PC-9 (cell line): ENCODE results near the gene SLC38A8. TPM values are rescaled to one million over a fixed set of nuclear protein-coding genes. Genes with fewer than 3 reads are reported as not detected.

Experiments used
- BruUV-seq: library from RNA; stranded (reverse); fragments of 400-500 nt; replicated peaks from 2 replicates; lab custom pipeline; 2021; lab: Mats Ljungman, UMichigan
- CTCF ChIA-PET: fragments of 300-600 bp; sonication (Branson Sonifier 250); formaldehyde crosslinking; loops from one replicate; lab custom pipeline; 2022; ENCODE audit warnings: antibody characterized with exemption; lab: Charles Lee
- POLR2A ChIA-PET: fragments of 300-600 bp; sonication (Branson Sonifier 250); formaldehyde crosslinking; loops from one replicate; lab custom pipeline; 2022; ENCODE audit warnings: antibody characterized with exemption; ENCODE audit not compliant: unreplicated experiment; lab: Charles Lee
- DNase-seq, 2 experiments: peaks; one replicate each; pipeline versions ENCODE4 v3.0.0 to v3.0.0-alpha.2; 2015 to 2022; ENCODE audit warnings: mixed read lengths in 1 of 2
- H2AFZ ChIP-seq: fragments of 200-600 bp; sonication (generic); 2 replicates; pipeline ENCODE4 v1.8.1; 2017; ENCODE audit warnings: antibody characterized with exemption
- H3F3A ChIP-seq: fragments of 200-600 bp; sonication (generic); 2 replicates; pipeline ENCODE4 v1.8.1; 2017; ENCODE audit warnings: antibody characterized with exemption, mild to moderate bottlenecking, low read depth; ENCODE audit not compliant: insufficient read depth
- H3K27ac ChIP-seq: fragments of 200-600 bp; sonication (generic); 2 replicates; pipeline ENCODE4 v1.6.1; 2016; ENCODE audit warnings: mixed run types
- H3K27me3 ChIP-seq: fragments of 200-600 bp; sonication (generic); 2 replicates; pipeline ENCODE4 v1.6.1; 2016; ENCODE audit warnings: low read depth, mixed run types; ENCODE audit not compliant: insufficient read depth
- H3K36me3 ChIP-seq: fragments of 200-600 bp; sonication (generic); 2 replicates; pipeline ENCODE4 v1.6.1; 2016; ENCODE audit warnings: low read depth, mixed run types
- H3K4me1 ChIP-seq: fragments of 200-600 bp; sonication (generic); replicated peaks from 2 replicates; pipeline ENCODE4 v1.6.1; 2016; ENCODE audit warnings: mixed run types; ENCODE audit not compliant: insufficient read depth
- H3K4me2 ChIP-seq: fragments of 200-600 bp; sonication (generic); 2 replicates; pipeline ENCODE4 v1.6.1; 2017; ENCODE audit warnings: mixed run types
- H3K4me3 ChIP-seq: fragments of 200-600 bp; sonication (generic); 2 replicates; pipeline ENCODE4 v1.6.1; 2016; ENCODE audit warnings: mixed run types
- H3K79me2 ChIP-seq: fragments of 200-600 bp; sonication (generic); 2 replicates; pipeline ENCODE4 v1.6.1; 2017; ENCODE audit warnings: low read depth, mixed run types
- H3K9me2 ChIP-seq: fragments of 200-600 bp; sonication (generic); 2 replicates; pipeline ENCODE4 v1.8.1; 2017; ENCODE audit warnings: mild to moderate bottlenecking; ENCODE audit not compliant: insufficient read depth
- H3K9me3 ChIP-seq: fragments of 200-600 bp; sonication (generic); 2 replicates; pipeline ENCODE4 v1.8.1; 2016; ENCODE audit warnings: low read depth; ENCODE audit not compliant: insufficient read depth
- H4K20me1 ChIP-seq: fragments of 200-600 bp; sonication (generic); 2 replicates; pipeline ENCODE4 v1.8.1; 2017; ENCODE audit not compliant: insufficient read depth
- EZH2 ChIP-seq: fragments of 200-600 bp; sonication (generic); IDR thresholded peaks from 2 replicates; pipeline ENCODE4 v1.8.0; 2017; ENCODE audit warnings: antibody characterized with exemption, low read depth
- intact Hi-C: fragments of 100-400 bp; cut with micrococcal nuclease; formaldehyde crosslinking; loops from one replicate; pipeline ENCODE4 v1.10.0; 2022; ENCODE audit not compliant: unreplicated experiment
- total RNA-seq: library from RNA; stranded (reverse); gene quantifications from 2 replicates; pipeline ENCODE4 v1.2.3, GENCODE V29; 2021
- TF ChIP-seq, protein P1 (sequence below): fragments of 200-600 bp; sonication (generic); conservative IDR thresholded peaks from 2 replicates; pipeline ENCODE4 v1.6.1; 2017; ENCODE audit warnings: mixed run types, antibody characterized with exemption, mild to moderate bottlenecking, moderate library complexity

The SLC38A8 gene
- total RNA-seq, 1 experiment from 2014 or later = not detected

DNA sequence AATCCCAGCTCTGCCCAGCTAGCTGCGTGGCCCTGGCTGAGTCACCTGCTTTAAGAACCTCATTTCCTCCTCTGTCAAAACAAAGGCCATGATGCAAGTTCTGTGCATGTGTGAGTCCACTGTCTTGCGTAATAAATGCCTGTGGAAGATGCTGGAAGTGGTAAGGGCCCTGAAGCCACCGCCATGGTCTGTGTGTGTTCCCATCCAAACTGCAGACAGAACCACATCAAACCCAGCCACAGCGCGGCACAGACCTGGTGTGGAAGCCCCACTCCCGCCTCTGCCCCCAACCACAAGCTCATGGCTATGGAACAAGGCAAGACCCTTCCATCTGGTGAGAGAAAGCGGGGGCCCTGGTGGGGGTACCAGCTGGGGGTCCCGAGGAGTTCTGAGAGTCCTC is 48.5 kb downstream of the SLC38A8 start:
- H3K4me2 ChIP-seq = no peak overlapping the region
- H3K4me3 ChIP-seq = no peak overlapping the region
- H3K27me3 ChIP-seq = peaks cover 12% of the 10 kb centered on the region; the same call in 1 of the 2 replicates
- no peaks in the 10 kb centered on the region for H4K20me1 ChIP-seq
- no peaks in the 10 kb centered on the region for H3K9me3 ChIP-seq
- H3K79me2 ChIP-seq = no peaks in the 10 kb centered on the region
- H3F3A ChIP-seq = no peaks in the 10 kb centered on the region
- intact Hi-C loops = no loop called here
- TF ChIP-seq, protein P1, sequence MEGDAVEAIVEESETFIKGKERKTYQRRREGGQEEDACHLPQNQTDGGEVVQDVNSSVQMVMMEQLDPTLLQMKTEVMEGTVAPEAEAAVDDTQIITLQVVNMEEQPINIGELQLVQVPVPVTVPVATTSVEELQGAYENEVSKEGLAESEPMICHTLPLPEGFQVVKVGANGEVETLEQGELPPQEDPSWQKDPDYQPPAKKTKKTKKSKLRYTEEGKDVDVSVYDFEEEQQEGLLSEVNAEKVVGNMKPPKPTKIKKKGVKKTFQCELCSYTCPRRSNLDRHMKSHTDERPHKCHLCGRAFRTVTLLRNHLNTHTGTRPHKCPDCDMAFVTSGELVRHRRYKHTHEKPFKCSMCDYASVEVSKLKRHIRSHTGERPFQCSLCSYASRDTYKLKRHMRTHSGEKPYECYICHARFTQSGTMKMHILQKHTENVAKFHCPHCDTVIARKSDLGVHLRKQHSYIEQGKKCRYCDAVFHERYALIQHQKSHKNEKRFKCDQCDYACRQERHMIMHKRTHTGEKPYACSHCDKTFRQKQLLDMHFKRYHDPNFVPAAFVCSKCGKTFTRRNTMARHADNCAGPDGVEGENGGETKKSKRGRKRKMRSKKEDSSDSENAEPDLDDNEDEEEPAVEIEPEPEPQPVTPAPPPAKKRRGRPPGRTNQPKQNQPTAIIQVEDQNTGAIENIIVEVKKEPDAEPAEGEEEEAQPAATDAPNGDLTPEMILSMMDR = no peak
- TF ChIP-seq EZH2 = no peak
- no peaks in the 10 kb centered on the region for H3K9me2 ChIP-seq
- POLR2A ChIA-PET = no interaction called here
- no peaks in the 10 kb centered on the region for H3K36me3 ChIP-seq
- CTCF ChIA-PET = interaction anchor here (0.9 kb wide), 1 partner anchor 125 kb away, joined by 4 read pairs; no protein-coding TSS in a partner anchor
- peaks cover 14% of the 10 kb centered on the region; the same call in 1 of the 2 replicates for H3K4me1 ChIP-seq
- peak; percentile 19 to 86 for DNase-seq
- H3K27ac ChIP-seq = no peak overlapping the region
- no peak overlapping the region for H2AFZ ChIP-seq
- BruUV-seq = no TSS peak

- H3K27ac ChIP-seq = no peak overlapping the region
- intact Hi-C loops = no loop called here
- no peaks in the 10 kb centered on the region for H4K20me1 ChIP-seq
- ChIA-PET CTCF (no interaction called here), POLR2A (no interaction called here)
- BruUV-seq = no TSS peak
- no peaks in the 10 kb centered on the region for H3K36me3 ChIP-seq
- no peak for DNase-seq
- H3K4me2 ChIP-seq = no peak overlapping the region
- H3K79me2 ChIP-seq = no peaks in the 10 kb centered on the region
- TF ChIP-seq, protein P1 = no peak
- TF ChIP-seq EZH2 = no peak
- no peaks in the 10 kb centered on the region for H3F3A ChIP-seq
- H3K9me2 ChIP-seq = no peaks in the 10 kb centered on the region
- no peak overlapping the region for H3K4me3 ChIP-seq
- H3K27me3 ChIP-seq = peaks cover 21% of the 10 kb centered on the region
- peaks cover 14% of the 10 kb centered on the region; the same call in 1 of the 2 replicates for H3K4me1 ChIP-seq
- H3K9me3 ChIP-seq = no peaks in the 10 kb centered on the region
- H2AFZ ChIP-seq = no peak overlapping the region
These were observed 50.0 kb downstream of the SLC38A8 start for GRCh38 chr16:83992624-83993023.

DNA sequence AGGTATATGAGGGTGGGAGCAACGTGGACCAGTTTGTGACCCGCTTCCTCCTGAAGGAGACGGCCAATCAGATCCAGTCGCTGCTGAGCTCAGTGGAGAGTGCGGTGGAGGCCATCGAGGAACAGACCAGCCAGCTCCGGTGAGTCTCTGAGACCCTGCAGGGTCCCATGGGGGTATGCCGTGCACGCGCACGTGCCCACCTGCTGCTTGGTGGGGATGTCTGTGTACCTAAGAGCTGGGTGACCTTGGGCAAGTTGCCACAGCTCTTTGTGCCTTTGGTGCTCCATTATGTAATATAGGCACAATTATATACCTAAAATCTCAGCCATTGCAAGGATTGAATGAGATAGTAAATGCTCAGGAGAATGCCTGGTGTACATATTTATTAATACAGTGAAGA is 52.1 kb downstream of the SLC38A8 start:
- Histone ChIP-seq H3K27ac (no peak overlapping the region), H4K20me1 (no peaks in the 10 kb centered on the region), H3F3A (no peaks in the 10 kb centered on the region), H3K36me3 (no peaks in the 10 kb centered on the region), H3K4me2 (no peak overlapping the region), H3K9me3 (no peaks in the 10 kb centered on the region), H3K79me2 (no peaks in the 10 kb centered on the region), H2AFZ (no peak overlapping the region), H3K9me2 (no peaks in the 10 kb centered on the region), H3K4me1 (peaks cover 14% of the 10 kb centered on the region; the same call in 1 of the 2 replicates), H3K27me3 (peaks cover 32% of the 10 kb centered on the region), H3K4me3 (no peak overlapping the region)
- ChIA-PET POLR2A (no interaction called here), CTCF (no interaction called here)
- DNase-seq = no peak
- no TSS peak for BruUV-seq
- intact Hi-C loops = no loop called here
- TF ChIP-seq, protein P1 = no peak
- TF ChIP-seq EZH2 = no peak
